Ishikawa (cell line): Measurements from ENCODE around the gene ATOX1.

Source experiments
- CEBPB ChIP-seq: IDR thresholded peaks from 2 replicates; pipeline ENCODE4 v1.6.1; 2012
- CREB1 ChIP-seq: IDR thresholded peaks from 2 replicates; pipeline ENCODE4 v1.6.1; 2012; ENCODE audit warnings: low read depth
- EP300 ChIP-seq: IDR thresholded peaks from 2 replicates; pipeline ENCODE4 v1.6.1; 2012; ENCODE audit warnings: borderline replicate concordance
- RAD21 ChIP-seq: IDR thresholded peaks from 2 replicates; pipeline ENCODE4 v1.6.1; 2012; ENCODE audit warnings: low read depth
- TF ChIP-seq, protein P1 (sequence below): IDR thresholded peaks from 2 replicates; pipeline ENCODE4 v1.6.1; 2012; ENCODE audit warnings: low read depth, mild to moderate bottlenecking

DNA sequence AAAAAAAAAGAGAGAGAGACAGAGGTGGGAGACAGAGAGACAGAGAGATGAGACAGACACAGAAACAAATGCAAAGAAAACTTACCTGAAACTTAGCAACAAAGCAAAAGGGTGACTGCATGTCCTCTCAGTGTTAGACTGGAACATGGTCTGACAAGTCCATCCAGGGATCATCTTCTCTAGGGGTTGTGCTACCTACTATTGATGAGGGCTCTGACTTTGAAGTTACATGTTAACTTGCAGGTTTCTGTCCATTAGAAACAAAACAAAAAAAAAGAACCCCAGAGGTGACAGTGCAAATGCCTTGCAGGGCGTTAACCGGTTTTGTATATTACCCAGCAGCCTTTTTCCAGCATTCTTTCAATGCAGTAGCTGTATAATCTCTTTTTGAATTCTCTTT, 58.1 kb downstream of the ATOX1 start:
- TF ChIP-seq CREB1 = no peak
- no peak for TF ChIP-seq RAD21
- no peak for TF ChIP-seq EP300
- TF ChIP-seq CEBPB = no peak
- TF ChIP-seq, protein P1, sequence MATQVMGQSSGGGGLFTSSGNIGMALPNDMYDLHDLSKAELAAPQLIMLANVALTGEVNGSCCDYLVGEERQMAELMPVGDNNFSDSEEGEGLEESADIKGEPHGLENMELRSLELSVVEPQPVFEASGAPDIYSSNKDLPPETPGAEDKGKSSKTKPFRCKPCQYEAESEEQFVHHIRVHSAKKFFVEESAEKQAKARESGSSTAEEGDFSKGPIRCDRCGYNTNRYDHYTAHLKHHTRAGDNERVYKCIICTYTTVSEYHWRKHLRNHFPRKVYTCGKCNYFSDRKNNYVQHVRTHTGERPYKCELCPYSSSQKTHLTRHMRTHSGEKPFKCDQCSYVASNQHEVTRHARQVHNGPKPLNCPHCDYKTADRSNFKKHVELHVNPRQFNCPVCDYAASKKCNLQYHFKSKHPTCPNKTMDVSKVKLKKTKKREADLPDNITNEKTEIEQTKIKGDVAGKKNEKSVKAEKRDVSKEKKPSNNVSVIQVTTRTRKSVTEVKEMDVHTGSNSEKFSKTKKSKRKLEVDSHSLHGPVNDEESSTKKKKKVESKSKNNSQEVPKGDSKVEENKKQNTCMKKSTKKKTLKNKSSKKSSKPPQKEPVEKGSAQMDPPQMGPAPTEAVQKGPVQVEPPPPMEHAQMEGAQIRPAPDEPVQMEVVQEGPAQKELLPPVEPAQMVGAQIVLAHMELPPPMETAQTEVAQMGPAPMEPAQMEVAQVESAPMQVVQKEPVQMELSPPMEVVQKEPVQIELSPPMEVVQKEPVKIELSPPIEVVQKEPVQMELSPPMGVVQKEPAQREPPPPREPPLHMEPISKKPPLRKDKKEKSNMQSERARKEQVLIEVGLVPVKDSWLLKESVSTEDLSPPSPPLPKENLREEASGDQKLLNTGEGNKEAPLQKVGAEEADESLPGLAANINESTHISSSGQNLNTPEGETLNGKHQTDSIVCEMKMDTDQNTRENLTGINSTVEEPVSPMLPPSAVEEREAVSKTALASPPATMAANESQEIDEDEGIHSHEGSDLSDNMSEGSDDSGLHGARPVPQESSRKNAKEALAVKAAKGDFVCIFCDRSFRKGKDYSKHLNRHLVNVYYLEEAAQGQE = no peak
